ENCODE measurements around the gene VILL.

The VILL gene

GRCh38 chr3:37953707-37954394, 36.7 kb upstream of the VILL start:
- DNase-seq (ENCODE audit: low spot score) = no peak
- in situ Hi-C loops (cut with MboI; ENCODE audit: low pct_unique_long_range_greater_than_20kb, low sequenced_read_pairs, unreplicated experiment) = no loop called here
- TF ChIP-seq, protein P1, sequence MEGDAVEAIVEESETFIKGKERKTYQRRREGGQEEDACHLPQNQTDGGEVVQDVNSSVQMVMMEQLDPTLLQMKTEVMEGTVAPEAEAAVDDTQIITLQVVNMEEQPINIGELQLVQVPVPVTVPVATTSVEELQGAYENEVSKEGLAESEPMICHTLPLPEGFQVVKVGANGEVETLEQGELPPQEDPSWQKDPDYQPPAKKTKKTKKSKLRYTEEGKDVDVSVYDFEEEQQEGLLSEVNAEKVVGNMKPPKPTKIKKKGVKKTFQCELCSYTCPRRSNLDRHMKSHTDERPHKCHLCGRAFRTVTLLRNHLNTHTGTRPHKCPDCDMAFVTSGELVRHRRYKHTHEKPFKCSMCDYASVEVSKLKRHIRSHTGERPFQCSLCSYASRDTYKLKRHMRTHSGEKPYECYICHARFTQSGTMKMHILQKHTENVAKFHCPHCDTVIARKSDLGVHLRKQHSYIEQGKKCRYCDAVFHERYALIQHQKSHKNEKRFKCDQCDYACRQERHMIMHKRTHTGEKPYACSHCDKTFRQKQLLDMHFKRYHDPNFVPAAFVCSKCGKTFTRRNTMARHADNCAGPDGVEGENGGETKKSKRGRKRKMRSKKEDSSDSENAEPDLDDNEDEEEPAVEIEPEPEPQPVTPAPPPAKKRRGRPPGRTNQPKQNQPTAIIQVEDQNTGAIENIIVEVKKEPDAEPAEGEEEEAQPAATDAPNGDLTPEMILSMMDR (IDR thresholded peaks at IDR 0.05; ENCODE audit: extremely low read depth, insufficient read depth, missing control alignments) = no peak

- no peak for DNase-seq (ENCODE audit: low spot score)
Observed at GRCh38 chr3:37954881-37955280, 35.7 kb upstream of the VILL start.

GRCh38 chr3:37955918-37956707, 34.5 kb upstream of the VILL start:
- in situ Hi-C loops (cut with MboI; ENCODE audit: low pct_unique_long_range_greater_than_20kb, low sequenced_read_pairs, unreplicated experiment) = no loop called here
- DNase-seq (ENCODE audit: low spot score) = no peak
- TF ChIP-seq, protein P1 (IDR thresholded peaks at IDR 0.05; ENCODE audit: extremely low read depth, insufficient read depth, missing control alignments) = no peak

More at GRCh38 chr3:37954881-37955280, 35.7 kb upstream of the VILL start:
- TF ChIP-seq, protein P1 (IDR thresholded peaks at IDR 0.05; ENCODE audit: extremely low read depth, insufficient read depth, missing control alignments) = no peak
- in situ Hi-C loops (cut with MboI; ENCODE audit: low pct_unique_long_range_greater_than_20kb, low sequenced_read_pairs, unreplicated experiment) = no loop called here

DNA sequence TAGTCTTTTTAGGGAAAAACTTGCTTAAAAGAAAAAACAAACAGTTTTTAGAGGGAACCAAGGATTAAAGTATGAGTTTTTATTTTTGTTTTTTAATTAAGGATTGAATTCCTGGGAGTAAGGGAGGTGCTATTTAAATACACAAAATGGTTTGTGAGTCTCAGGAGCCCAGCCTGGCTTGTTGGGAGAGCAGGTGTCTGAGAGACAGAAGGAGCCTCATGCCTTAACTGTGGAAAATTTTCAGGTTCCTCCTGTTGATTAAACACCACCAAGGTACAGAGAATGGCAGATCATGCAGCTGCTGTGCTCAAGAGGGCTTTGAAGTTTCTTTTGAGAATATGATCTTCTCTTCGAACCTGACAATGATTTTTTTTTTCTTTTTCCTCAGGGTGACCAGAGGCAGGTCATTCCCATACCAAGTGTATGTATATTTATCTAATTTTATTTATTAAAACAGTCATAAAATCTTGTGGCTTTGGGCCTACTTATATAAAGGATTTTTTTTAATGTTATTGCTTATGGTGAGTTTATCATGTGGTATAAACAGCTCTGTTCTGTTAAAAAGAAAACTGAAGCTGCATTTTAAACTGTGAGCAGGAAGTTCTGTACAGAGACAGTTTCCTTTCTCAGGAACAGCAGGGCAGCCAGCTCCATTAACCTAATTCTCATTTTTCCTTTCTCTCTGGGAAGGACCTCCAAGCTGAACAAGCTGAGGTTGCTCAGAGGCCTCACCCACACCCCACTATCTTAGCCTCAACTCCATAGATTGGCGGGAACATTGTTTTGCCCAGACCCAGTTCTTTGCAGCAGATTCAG, 33.7 kb upstream of the VILL start:
- no peak for DNase-seq (ENCODE audit: low spot score)
- in situ Hi-C loops (cut with MboI; ENCODE audit: low pct_unique_long_range_greater_than_20kb, low sequenced_read_pairs, unreplicated experiment) = no loop called here
- TF ChIP-seq, protein P1 (IDR thresholded peaks at IDR 0.05; ENCODE audit: extremely low read depth, insufficient read depth, missing control alignments) = no peak

DNA sequence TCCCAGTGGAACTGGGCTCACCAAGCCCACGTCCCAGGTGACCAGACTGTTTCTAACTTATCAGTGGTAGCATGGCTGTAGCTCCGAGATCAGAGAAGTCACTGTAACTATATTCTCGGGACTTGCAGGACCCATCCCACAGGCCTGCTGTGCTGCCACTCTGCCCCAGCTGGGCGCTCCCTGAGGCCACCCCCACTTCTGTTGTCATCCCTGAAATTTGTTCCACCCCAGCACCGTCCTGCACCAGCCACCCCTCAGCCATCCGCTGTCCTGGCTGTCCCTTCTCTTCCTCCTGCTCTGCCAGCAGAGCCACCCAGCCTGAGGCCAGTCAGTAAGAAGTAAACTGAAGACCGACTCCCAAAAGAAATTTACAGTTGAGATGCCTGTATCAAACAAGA, 33.0 kb upstream of the VILL start:
- DNase-seq (ENCODE audit: low spot score) = no peak
- TF ChIP-seq, protein P1 (IDR thresholded peaks at IDR 0.05; ENCODE audit: extremely low read depth, insufficient read depth, missing control alignments) = no peak
- in situ Hi-C loops (cut with MboI; ENCODE audit: low pct_unique_long_range_greater_than_20kb, low sequenced_read_pairs, unreplicated experiment) = no loop called here

Measured in GM13977 (cell line).